Chondrocyte (in vitro differentiated cells): ENCODE measurements around the gene UNG. TPM values are rescaled to one million over a fixed set of nuclear protein-coding genes. Genes with fewer than 3 reads are reported as not detected.
A peak's percentile ranks its signal among the peaks of the same experiment; 100 is the strongest.

Experiments
- DNase-seq: peaks from one replicate; pipeline ENCODE4 v3.0.0; 2021; ENCODE audit warnings: mixed read lengths, low spot score
- H3K27ac Mint-ChIP-seq: one replicate; pipeline ENCODE4 v1.8.0; 2021; ENCODE audit warnings: mild to moderate bottlenecking, moderate library complexity, mixed read lengths; ENCODE audit not compliant: unreplicated experiment
- H3K27me3 Mint-ChIP-seq: 2 replicates; pipeline ENCODE4 v1.8.0; 2021; ENCODE audit warnings: low read depth, mixed read lengths
- H3K36me3 Mint-ChIP-seq: 2 replicates; pipeline ENCODE4 v1.8.0; 2021; ENCODE audit warnings: low read depth, mixed read lengths
- H3K4me1 Mint-ChIP-seq: 2 replicates; pipeline ENCODE4 v1.8.0; 2021; ENCODE audit warnings: low read depth, mild to moderate bottlenecking, mixed read lengths
- H3K4me3 Mint-ChIP-seq: one replicate; pipeline ENCODE4 v1.8.0; 2021; ENCODE audit warnings: mild to moderate bottlenecking, moderate library complexity, mixed read lengths; ENCODE audit not compliant: unreplicated experiment
- H3K9me3 Mint-ChIP-seq: 2 replicates; pipeline ENCODE4 v1.8.0; 2021; ENCODE audit warnings: low read depth, mixed read lengths
- total RNA-seq: library from RNA; stranded (reverse); gene quantifications from 3 replicates; pipeline ENCODE4 v1.2.1, GENCODE V29; 2021
- TF ChIP-seq, protein P1 (sequence below): fragments of 200-600 bp; sonication (generic); IDR thresholded peaks from 2 replicates; pipeline ENCODE4 v1.5.0; 2021; ENCODE audit warnings: antibody characterized with exemption, mild to moderate bottlenecking, moderate library complexity

The UNG gene
- total RNA-seq, 1 donor from 2014 or later: 13.6 TPM

DNA sequence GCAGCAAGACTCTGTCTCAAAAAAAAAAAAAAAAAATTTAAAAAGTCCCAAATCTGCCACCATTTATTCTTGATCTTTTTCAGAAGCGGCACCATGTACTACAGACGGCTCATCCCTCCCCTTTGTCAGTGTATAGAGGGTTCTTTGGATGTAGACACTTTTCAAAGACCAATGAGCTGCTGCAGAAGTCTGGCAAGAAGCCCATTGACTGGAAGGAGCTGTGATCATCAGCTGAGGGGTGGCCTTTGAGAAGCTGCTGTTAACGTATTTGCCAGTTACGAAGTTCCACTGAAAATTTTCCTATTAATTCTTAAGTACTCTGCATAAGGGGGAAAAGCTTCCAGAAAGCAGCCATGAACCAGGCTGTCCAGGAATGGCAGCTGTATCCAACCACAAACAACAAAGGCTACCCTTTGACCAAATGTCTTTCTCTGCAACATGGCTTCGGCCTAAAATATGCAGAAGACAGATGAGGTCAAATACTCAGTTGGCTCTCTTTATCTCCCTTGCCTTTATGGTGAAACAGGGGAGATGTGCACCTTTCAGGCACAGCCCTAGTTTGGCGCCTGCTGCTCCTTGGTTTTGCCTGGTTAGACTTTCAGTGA is 12.5 kb downstream of the UNG start:
- H3K27ac Mint-ChIP-seq: peak overlapping the region; percentile 52

DNA sequence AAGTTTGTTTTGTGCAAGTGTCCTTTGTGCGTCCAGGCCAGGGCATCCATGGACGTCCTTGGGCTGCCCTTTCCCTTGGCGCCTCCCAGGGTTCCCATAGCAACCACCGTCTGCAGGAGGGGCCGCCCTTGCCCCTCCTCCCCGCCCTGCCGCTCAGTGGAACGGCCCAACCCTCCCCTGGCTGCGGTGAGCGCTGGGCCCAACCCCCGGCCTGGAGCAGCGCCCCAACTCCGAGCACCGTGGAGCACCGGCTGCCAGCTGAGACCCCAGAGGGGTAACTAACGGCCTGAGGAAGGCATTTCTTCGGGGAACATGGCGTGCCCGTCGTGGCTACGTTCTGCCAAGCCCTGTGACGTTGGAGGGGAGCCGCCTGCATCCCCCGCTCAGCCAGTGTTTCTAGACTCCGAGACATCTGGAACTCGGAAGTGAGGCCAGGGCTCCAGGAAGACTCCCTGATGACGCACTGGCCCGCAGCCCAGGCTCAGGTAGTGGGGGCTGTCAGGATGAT is 13.6 kb downstream of the UNG start:
- H3K27ac Mint-ChIP-seq: peak overlapping the region; percentile 92
- H3K27me3 Mint-ChIP-seq: no peaks in the 10 kb centered on the region
- no peak for DNase-seq
- H3K4me3 Mint-ChIP-seq: peak overlapping the region; percentile 71
- peaks cover 3% of the 10 kb centered on the region for H3K36me3 Mint-ChIP-seq
- no peaks in the 10 kb centered on the region for H3K9me3 Mint-ChIP-seq
- peaks cover 27% of the 10 kb centered on the region for H3K4me1 Mint-ChIP-seq
- TF ChIP-seq, protein P1, sequence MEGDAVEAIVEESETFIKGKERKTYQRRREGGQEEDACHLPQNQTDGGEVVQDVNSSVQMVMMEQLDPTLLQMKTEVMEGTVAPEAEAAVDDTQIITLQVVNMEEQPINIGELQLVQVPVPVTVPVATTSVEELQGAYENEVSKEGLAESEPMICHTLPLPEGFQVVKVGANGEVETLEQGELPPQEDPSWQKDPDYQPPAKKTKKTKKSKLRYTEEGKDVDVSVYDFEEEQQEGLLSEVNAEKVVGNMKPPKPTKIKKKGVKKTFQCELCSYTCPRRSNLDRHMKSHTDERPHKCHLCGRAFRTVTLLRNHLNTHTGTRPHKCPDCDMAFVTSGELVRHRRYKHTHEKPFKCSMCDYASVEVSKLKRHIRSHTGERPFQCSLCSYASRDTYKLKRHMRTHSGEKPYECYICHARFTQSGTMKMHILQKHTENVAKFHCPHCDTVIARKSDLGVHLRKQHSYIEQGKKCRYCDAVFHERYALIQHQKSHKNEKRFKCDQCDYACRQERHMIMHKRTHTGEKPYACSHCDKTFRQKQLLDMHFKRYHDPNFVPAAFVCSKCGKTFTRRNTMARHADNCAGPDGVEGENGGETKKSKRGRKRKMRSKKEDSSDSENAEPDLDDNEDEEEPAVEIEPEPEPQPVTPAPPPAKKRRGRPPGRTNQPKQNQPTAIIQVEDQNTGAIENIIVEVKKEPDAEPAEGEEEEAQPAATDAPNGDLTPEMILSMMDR: no peak

More for the DNA sequence above, 12.5 kb downstream of the UNG start:
- Mint-ChIP-seq H3K36me3 (peaks cover 12% of the 10 kb centered on the region), H3K4me1 (peaks cover 19% of the 10 kb centered on the region), H3K9me3 (no peaks in the 10 kb centered on the region), H3K27me3 (no peaks in the 10 kb centered on the region), H3K4me3 (no peak overlapping the region)
- DNase-seq: no peak
- TF ChIP-seq, protein P1: no peak

DNA sequence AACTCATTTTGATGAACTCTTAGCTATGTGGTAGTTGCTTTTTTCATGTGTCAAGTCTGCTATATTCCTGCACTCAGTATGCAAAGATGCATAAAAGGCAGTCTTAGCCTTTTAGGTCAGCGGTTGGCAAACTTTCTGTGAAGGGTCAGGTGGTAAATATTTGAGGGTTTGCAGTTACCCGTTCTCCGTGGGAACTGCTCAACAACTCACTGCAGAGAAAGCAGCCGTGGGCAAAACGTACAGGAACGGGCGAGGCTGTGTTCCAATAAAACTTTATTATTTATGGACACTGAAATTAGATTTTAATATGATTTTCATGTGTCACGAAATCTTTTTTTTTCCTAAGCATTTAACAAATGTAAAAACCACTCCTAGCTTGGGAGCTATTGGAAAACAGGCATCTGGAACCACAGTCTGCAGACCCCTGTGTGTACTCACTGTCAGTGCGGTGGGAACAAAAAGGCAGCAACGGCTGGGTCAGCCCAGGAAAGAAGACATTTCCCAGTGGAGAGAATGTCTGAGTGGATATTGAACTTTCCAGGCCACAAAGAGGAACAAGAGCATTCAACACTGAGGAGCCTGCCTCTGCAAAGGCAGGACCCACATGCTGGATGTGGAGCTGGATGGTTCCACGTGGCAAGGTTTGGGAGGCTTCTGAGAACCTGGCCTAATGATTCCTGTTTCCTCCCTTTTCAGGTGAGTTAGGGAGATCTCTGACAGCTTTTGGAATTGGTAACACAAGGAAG is 15.5 kb downstream of the UNG start:
- no peak for DNase-seq
- Mint-ChIP-seq H3K27me3 (no peaks in the 10 kb centered on the region), H3K4me3 (no peak overlapping the region), H3K9me3 (no peaks in the 10 kb centered on the region), H3K27ac (no peak overlapping the region), H3K36me3 (no peaks in the 10 kb centered on the region), H3K4me1 (peaks cover 27% of the 10 kb centered on the region)
- TF ChIP-seq, protein P1: no peak

DNA sequence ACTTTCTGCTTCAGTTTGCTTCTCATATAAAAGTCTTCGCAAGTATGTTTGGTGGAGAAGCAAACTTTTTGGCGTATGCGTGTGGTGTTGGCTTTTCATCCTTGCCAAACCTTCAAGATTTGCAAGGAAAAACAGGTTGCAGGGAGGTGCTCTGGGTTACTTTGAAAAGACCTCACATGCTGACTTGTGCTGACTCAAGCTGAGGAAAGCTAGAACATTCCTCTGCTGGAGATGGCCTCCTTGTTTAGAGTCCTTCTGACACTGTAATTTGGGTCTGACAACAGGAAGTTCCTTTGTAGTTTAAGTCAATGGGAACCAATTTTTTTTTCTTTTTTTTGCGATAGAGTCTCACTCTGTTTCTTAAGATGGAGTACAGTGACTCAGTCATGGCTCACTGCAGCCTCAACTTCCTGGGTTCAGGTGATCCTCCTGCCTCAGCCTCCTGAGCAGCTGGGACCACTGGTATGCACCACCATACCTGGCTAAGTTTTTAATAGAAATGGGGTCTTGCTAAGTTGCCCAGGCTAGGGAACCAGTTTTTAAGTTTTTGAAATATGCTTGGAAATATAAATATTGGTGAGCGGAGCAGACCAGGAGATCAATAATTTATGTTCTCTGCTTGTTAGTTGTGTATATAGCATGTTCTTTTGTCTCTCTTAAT is 16.4 kb downstream of the UNG start:
- no peaks in the 10 kb centered on the region for H3K27me3 Mint-ChIP-seq

DNA sequence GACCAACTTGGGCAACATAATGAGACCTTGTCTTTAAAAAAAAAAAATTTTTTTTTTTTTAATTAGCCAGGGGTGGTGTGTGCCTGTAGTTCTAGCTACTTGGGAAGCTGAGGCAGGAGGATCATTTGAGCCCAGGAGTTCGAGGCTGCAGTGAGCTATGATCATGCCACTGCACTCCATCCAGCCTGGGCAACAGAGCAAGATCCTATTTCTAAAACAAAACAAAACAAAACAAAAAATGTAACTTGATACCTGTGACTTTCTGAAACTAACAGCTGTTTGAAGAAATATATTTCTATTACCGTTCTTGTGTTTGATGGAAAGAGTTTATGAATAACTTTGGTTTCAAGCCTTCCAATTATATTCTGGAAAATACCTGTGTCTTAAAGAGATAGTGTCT is 17.2 kb downstream of the UNG start:
- TF ChIP-seq, protein P1: no peak
- DNase-seq: no peak
- H3K4me1 Mint-ChIP-seq: peaks cover 27% of the 10 kb centered on the region
- H3K27ac Mint-ChIP-seq: no peak overlapping the region
- no peaks in the 10 kb centered on the region for H3K9me3 Mint-ChIP-seq
- H3K36me3 Mint-ChIP-seq: no peaks in the 10 kb centered on the region
- H3K27me3 Mint-ChIP-seq: no peaks in the 10 kb centered on the region
- no peak overlapping the region for H3K4me3 Mint-ChIP-seq

More for the DNA sequence above, 16.4 kb downstream of the UNG start:
- Mint-ChIP-seq H3K4me1 (peaks cover 27% of the 10 kb centered on the region), H3K36me3 (no peaks in the 10 kb centered on the region), H3K4me3 (no peak overlapping the region), H3K27ac (no peak overlapping the region), H3K9me3 (no peaks in the 10 kb centered on the region)
- no peak for DNase-seq
- TF ChIP-seq, protein P1: no peak
